Bronchial epithelial cell (primary cell): ENCODE data around the gene RPP38. TPM values are rescaled to one million over a fixed set of nuclear protein-coding genes. Genes with fewer than 3 reads are reported as not detected.

ENCODE experiments used
- DNase-seq: peaks from one replicate; pipeline ENCODE4 v3.0.0-alpha.2; 2010; ENCODE audit warnings: low read depth
- FAIRE-seq: peaks from 2 replicates; lab custom pipeline; 2011; peaks lifted over from hg19 to GRCh38; lab: Jason Lieb, UNC
- H3K27me3 ChIP-seq: 2 replicates; pipeline ENCODE4 v1.5.1; 2011; ENCODE audit warnings: low read length; ENCODE audit not compliant: control insufficient read depth, insufficient read depth
- H3K36me3 ChIP-seq: 2 replicates; pipeline ENCODE4 v1.5.1; 2011; ENCODE audit warnings: low read length; ENCODE audit not compliant: control insufficient read depth, insufficient read depth
- H3K4me3 ChIP-seq: 2 replicates; pipeline ENCODE4 v1.5.1; 2011; ENCODE audit warnings: mild to moderate bottlenecking, low read depth, low read length, control low read depth
- total RNA-seq: library from RNA; depleted of rRNA; stranded (reverse); fragments of >200 nt; gene quantifications from 2 replicates; pipeline ENCODE4 v1.2.1, GENCODE V29; 2014
- TF ChIP-seq, protein P1 (sequence below): IDR thresholded peaks from 2 replicates; pipeline ENCODE4 v1.5.1; 2011; ENCODE audit warnings: mild to moderate bottlenecking, moderate library complexity, low read length, control low read depth, inconsistent platforms; ENCODE audit not compliant: insufficient read depth, severe bottlenecking

RPP38 gene
- total RNA-seq, 1 donor from 2014 or later: 10.3 TPM

DNA sequence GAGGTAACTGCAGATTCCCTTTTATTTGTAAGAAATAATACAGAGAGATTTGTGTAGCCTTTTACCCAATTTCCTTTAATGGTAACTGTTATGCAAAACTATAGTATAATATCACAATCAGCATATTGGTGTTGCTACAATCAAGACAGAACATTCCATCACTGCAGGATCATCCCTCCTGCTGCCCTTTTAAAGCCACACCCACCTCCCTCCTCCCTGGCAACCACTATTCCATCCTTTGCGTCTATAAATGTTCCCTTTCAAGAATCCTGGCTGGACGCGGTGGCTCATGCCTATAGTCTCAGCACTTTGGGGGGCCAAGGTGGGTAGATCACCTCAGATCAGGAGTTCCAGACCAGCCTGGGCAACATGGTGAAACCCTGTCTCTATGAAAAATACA lies 21.7 kb upstream of the RPP38 start:
- TF ChIP-seq, protein P1, sequence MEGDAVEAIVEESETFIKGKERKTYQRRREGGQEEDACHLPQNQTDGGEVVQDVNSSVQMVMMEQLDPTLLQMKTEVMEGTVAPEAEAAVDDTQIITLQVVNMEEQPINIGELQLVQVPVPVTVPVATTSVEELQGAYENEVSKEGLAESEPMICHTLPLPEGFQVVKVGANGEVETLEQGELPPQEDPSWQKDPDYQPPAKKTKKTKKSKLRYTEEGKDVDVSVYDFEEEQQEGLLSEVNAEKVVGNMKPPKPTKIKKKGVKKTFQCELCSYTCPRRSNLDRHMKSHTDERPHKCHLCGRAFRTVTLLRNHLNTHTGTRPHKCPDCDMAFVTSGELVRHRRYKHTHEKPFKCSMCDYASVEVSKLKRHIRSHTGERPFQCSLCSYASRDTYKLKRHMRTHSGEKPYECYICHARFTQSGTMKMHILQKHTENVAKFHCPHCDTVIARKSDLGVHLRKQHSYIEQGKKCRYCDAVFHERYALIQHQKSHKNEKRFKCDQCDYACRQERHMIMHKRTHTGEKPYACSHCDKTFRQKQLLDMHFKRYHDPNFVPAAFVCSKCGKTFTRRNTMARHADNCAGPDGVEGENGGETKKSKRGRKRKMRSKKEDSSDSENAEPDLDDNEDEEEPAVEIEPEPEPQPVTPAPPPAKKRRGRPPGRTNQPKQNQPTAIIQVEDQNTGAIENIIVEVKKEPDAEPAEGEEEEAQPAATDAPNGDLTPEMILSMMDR: no peak
- no peak for FAIRE-seq
- H3K4me3 ChIP-seq: no peak overlapping the region
- no peaks in the 10 kb centered on the region for H3K36me3 ChIP-seq
- H3K27me3 ChIP-seq: no peaks in the 10 kb centered on the region
- no peak for DNase-seq

DNA sequence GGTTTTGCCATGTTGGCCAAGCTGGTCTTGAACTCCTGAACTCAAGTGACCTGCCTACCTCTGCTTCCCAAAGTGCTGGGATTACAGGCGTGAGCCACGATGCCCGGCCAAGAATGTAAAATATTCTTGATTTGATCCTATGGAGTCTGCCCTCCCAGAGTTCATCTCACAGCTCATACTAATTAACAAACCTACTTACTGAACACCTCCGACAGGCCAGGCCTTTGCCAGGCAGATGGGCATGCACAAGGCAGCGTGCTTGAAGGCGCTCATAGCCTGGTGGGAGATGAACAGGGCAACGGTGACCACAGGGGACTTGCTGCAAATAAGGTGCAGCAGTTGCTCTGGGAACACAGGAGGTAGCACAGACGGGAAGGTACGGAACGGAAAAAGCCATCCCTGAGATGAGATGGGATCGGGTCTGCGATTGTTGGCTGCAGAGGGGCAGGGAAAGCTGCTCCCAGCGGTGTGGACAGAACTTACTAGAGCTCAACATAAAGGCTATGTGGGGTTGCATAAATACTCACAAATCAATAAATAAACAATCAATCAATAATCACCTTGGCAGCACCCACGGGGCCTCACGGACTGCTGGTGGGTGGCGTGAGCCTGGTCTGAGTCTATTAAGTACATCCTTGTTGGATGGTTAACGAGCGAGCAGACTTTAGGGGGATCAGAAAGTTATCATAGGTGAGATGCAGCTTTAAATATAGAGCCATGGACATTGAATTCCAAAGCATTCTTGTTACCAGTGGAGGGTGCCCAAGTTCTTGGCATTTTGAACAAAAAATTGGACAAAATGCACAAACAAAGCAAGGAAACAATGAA lies 13.3 kb upstream of the RPP38 start:
- TF ChIP-seq, protein P1: no peak
- FAIRE-seq (peak; percentile 64), DNase-seq (no peak)
- Histone ChIP-seq H3K27me3 (no peaks in the 10 kb centered on the region), H3K4me3 (peak overlapping the region; percentile 22), H3K36me3 (no peaks in the 10 kb centered on the region)

DNA sequence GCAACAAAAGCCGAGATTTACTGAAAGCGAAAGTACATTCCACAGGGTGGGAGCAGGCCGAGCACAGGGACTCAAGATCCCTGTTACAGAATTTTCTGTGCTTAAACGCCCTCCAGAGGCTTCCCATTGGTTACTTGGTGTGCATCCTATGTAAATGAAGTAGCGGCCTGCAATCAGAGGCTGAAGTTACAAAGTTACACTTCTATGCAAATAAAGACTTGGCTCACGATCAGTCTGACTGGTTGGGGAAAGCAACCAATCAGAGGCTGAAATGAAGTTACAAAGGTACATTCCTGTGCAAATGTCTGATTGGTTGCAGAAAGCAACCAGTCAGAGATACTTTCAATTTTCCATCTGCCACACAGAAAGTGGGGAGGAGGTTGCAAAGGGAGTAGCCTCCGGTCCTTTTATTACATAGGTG lies 12.6 kb upstream of the RPP38 start:
- Histone ChIP-seq H3K4me3 (peak overlapping the region; percentile 22), H3K36me3 (no peaks in the 10 kb centered on the region), H3K27me3 (no peaks in the 10 kb centered on the region)
- TF ChIP-seq, protein P1: no peak
- peak; percentile 88 for FAIRE-seq
- DNase-seq: peak; percentile 92

DNA sequence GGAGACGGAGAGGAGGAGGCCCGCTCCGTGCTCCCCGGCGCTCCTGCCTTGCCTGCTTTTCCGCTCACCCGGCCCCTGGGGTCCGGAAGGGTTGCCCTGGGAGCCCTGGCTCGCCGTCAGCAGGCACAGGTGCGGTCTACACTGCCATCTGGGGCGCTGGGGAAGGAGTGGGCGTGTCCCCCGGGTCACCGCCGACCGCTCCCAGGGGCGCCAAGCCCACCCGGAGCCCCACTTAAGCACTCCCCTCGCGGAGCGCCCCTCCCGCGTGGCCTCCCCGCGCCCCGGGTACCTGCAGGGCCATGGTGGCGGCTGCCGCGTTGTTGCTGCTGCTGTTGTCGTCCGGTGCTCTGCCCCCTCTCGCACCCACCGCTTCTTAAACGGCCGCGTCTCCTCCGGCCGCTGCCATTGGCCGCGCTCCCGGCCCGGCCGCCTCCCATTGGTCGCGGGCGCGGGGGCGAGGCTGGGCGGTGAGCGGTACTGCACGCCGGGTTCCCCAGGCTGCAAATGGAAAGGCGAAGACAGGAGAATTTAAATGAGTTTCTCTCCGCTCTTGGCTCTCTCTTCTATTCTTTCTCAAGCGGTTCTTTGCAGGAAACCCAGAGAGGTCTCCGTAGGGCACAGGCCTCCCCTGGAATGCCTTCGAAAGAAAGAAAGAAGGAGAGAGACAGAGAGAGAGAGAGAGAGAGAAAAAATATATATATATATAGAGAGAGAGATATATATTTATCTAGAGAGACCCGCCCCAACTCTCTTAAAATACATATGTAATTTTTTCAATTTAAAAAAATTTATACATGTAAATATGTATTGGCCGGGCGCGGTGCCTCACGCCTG lies 8.5 kb upstream of the RPP38 start, which contains the start of gene ACBD7:
Gene ACBD7 (minus strand): TSS at position 349 of the 834 bp plus-strand sequence. CDS start 48 bp downstream, at position 301.
- FAIRE-seq: no peak
- Histone ChIP-seq H3K36me3 (no peaks in the 10 kb centered on the region), H3K27me3 (no peaks in the 10 kb centered on the region), H3K4me3 (peak within 1 kb of the TSS; percentile 46)
- peak; percentile 54 for DNase-seq
- TF ChIP-seq, protein P1: peak; percentile 27

DNA sequence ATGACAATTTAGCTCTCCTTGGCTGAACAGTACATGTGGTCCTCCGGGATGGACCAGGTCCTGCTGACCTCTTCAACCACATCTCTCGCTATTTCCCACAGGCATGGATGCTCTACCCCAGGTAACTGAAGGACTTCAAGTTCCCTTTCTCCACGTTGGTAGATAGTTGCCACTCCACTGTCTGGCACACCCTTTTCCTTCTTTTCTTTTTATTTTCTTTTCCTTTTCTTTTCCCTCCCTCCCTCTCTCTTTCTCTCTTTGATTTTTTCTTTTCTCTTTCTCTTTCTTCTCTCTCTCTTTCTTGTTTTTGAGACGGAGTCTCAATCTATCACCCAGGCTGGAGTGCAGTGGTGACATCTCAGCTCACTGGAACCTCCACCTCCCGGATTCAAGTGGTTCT lies 5.7 kb upstream of the RPP38 start:
- Histone ChIP-seq H3K27me3 (no peaks in the 10 kb centered on the region), H3K4me3 (no peak overlapping the region), H3K36me3 (no peaks in the 10 kb centered on the region)
- FAIRE-seq: no peak
- no peak for DNase-seq
- TF ChIP-seq, protein P1: no peak
